Left kidney (tissue), 2 donors: ENCODE measurements around the gene NCK2. TPM values are rescaled to one million over a fixed set of nuclear protein-coding genes. Genes with fewer than 3 reads are reported as not detected.

ENCODE experiments used
- DNase-seq: peaks from one replicate; pipeline ENCODE4 v3.0.0-alpha.2; 2013
- polyA plus RNA-seq: library from polyadenylated mRNA; unstranded; fragments of 120-200 nt; gene quantifications from one replicate; pipeline ENCODE4 v1.2.1, GENCODE V29; 2013; ENCODE audit not compliant: insufficient read length

NCK2 gene
- polyA plus RNA-seq, 1 donor, result 57.7 TPM

DNA sequence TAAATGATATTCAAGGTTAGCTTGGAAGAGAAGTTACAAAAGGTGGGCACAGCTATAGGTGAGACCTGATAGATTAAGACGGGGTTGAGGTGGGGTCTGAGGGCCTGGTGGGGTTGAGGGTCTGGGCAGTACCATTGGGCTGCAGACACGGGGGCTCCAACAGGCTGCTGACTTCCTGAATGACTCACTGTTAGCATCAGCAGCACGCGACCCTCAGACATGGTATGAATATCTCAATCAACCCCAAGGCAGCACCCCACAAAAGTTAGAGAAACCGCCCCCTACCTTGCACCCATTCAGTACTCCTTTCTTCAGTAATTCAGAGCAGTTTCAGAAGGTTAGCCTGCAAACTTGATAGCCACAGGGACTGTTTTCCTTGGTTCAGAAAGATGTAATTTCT, 10.8 kb upstream of the NCK2 start:
- DNase-seq, result no peak

DNA sequence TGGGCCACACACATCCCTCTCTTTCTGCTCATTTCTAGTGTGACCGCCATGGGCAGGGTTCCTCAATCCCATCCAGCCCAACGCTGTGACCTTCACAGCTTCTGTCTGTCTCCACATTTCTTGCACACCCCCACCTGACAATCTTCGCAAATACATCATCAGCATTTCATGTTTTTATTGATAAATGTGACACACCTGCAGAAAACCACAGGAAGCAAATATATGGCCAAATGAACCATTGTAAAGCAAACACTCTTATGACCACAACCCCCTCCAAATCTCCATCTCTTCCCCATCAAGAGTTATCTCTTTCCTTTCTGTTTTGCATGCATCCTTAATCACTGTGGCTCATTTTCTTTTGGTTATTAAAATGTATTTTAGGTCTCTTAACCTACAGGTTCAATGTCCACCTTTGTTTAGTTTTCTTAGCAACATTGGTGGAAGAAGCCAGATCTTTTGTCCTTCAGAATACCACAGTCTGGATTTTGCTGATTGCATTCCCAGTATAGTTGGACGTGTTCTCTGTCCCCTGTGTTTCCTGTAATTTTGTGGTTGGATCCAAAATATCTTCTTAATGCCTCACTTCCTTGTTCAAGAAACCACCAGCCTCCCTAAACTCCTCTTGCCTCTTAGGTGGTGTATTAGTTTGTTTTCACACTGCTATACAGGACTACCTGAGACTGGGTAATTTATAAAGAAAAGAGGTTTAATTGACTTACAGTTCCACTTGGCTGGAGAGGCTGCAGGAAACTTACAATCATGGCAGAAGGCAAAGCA, 9.8 kb upstream of the NCK2 start:
- no peak for DNase-seq

DNA sequence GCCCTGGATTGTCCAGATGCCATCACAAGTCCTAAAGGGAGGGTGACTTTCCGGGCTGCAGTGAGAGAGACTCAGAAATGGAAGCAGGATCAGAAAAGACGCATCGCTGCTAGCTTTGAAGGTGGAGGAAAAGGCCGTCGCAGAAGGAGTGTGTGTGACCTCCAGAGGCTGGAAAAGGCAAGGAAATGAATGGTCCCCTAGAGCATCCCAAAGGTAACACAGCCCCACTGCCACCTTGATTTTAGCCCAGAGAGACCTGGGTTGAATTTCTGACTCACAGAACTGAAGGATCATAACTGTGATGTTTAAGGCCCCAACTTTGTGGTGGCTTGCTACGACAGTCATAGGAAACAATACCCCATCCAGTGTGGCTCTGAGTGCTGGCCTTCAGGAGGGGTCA, 8.6 kb upstream of the NCK2 start:
- no peak for DNase-seq

DNA sequence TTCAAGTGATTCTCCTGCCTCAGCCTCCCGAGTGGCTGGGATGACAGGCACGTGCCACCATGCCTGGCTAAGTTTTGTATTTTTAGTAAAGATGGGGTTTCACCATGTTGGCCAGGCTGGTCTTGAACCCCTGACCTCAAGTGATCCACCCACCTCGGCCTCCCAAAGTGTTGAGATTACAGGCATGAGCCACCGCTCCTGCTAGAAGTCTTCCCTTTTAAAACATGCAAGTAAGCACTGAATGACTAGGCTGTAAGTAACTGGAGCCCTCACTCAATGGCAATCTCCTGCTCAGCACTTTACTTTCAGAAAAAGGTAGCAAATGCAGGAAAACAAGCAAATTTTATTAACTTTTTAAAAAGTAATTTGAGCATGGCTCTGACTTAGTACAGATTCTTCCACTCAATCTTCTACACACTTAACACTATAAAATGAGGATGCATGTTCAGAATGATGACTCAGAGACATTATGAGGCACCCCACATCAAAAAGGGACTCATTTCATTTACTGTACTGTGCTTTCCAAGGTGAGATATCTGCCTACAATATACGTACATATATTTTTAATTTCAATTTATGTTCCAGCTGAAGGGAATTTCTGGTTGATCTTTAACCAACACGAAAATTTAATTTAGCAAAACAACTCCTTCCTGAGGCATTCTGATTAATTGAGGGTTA, 6.6 kb upstream of the NCK2 start:
- DNase-seq, result no peak

DNA sequence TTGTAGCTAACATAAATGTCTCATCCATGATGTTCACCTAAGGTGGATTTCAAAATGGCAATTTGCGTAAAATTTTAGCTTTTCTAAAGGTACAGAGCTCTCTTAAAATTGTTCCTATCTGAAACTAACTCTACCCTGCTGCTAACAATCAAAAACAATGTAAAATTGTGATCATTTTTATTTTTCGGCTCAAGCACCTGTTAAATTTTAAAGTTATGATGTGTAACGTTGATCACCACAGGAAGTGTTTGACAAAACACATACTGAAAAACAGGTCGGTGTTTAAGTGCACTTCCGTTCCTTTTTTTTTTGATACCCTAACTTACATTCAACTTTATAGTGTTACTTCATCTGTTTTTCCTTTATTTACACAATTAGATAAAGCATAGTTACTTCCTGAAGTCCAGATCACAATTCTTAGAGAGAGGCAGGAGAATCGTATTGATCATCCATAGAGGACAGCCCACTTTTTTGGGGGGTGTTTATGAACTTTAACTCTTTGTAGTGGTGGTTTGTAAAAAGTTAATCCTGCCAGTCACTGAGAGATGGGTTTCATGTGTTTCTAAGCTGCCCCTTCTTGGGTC, 6.0 kb upstream of the NCK2 start:
- no peak for DNase-seq

DNA sequence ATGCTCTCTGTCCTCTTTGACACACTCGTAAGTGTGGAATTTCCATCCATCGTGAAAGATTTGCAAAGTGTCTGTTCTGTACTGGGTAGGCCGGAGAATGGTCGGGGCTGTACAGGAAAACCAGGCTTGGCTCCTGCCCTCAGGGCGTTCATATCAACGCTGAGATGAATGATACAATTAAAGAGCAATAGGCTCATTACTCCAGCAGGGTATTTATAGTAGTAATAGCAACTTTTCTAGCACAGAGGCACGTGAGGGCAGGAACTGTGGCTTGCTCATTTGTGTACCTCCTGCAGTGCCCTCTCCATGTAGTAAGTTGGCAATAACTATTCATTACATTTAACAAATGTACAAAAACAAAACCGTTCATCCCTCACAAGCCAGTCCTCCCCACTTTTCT, 5.3 kb upstream of the NCK2 start:
- DNase-seq, result no peak

DNA sequence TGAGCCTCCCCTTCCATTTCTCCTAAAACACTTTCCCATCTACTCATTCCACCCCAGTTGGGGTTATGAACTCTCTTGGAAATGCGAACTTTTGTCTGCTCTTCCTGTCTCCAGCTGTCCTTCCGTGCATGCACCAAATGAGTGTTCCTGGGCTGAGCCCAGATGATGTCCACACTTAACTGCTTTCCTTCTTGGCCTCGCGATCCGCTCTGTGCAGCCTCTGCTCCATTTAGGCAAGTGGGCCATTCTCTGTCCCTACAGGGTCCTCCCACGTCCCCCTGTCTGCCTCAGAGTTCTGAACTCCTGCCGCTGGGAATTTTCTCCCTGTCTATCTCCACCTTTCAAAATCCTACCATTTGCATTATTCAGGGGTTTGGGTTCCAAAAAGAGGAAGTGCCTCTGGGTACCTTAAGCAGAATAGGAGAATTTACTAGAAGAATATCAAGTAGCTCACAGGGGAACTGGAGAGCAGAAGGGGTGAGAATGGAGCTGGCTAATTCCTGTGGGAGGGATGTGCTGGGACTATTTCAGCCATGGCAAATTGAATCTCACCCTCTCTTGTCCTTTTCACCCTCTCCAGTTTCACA, 4.7 kb upstream of the NCK2 start:
- DNase-seq, result no peak

DNA sequence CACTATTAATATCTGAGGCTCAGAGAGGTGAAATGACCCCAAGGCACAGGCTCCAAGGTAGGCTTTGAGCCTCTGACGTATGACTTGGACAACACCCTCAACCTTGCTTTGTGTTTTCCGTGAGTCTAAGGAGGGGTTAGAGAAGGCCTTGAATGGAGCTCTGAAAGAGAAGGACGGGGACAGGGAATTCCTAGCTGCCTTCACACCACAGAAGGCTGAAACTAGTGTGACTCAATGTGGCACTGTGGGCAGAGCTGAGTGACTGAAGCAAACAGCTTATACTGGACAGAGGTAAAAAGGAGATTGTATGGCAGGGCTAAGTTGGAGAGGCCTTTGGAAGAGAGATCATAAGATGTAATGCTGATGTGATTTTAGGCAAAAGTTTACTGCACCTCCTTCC, 3.5 kb upstream of the NCK2 start:
- DNase-seq, result no peak

DNA sequence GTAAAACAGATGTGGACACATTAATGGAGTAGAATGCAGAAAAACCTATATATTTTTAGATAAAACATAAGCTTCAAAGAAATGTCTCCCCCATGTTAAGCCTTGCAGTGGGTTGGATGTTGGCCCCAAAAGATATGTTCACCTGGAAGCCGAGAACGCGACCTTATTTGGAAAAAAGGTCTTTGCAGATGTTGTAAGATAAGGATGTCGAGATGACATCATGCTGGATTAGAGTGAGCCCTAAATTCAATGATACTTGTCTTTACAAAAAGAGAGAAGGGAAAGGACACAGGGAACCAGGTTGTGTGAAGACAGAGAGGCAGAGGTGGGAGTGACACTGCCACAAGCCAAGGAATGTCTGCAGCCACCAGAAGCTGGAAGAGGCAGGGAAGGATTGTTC, 3.1 kb upstream of the NCK2 start:
- no peak for DNase-seq

DNA sequence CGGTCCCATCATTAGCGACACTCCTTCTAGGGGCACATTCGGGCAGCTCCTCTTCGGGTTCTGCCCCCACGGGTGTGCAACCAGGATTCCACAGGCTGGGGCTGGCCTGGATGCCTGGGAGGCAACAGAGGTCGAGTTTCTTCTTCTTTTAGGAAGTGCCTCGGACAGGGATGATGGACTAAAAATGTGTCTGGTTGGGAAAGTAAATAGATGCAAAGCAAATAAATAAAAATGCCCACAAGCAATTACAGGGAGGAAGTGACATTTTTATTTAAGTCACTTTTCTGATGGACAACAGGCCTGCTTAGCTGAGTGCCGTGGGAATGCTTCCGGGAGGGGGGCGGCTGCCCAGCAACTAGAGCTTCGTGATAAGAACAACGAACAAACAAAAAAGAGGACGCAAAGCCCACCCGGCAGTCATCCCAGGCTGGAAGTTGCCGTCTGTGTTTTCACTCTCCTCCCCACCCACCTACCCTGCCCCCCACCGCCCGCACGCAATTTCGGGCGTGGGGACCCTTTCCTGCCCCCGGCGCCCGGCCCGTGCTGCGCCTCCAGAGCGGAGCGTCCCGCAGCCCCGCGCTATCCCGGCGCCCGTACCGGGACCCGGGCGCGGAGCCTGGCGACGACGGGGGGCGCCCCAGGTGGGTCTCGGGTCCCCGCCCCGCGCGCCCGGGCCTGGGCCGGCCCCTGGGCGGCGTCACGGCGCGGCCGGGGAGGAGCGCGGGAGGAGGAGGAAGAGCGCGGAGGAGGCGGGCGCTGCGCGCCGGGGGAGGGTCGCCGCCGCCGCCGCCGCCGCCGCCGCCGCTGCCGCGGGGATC, 412 bp upstream of the NCK2 start:
- peak; percentile 77 for DNase-seq

DNA sequence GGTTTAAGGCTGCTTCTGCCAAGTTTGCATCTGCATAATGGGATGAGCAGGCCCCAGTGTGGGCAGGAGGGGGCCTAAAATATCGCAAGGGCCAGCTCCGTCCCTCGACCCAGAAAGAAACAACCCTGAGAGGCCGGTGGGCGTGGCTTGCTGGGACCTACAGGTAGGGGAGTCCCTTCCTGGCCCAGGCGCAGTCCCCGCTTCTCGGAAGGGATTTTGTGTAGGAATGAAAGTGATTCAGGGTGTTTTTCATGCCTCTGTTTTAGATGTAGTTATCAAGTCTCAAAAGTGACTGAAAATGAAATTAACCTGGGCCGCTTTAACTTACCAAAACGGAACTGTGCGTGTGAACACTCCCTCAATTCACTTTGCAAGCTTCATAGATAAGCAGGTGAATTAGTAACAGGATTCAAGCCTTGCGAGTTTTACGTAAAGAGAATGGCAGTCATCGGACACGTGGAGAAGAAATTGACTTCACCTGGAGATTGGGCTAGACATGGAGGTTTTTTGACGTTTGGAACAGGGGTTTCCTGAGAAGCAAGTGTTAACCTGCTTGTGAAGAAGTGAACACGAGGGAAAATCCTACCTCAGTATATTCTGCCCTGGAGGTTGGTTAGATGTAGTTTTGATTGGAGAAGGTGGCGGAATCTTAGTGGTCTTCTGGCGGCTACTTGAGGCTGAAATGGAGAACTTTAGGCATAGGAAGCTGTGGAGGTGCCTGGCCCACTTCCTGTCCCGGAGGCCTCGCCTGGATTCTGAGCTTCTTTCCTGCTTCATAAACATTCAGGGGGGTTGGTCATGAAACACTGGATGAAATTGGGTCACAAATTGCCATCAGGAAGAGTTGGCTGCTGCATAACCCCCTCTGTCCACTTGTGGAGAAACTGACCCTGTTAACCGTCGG, 1.7 kb downstream of the NCK2 start:
- DNase-seq, result no peak

DNA sequence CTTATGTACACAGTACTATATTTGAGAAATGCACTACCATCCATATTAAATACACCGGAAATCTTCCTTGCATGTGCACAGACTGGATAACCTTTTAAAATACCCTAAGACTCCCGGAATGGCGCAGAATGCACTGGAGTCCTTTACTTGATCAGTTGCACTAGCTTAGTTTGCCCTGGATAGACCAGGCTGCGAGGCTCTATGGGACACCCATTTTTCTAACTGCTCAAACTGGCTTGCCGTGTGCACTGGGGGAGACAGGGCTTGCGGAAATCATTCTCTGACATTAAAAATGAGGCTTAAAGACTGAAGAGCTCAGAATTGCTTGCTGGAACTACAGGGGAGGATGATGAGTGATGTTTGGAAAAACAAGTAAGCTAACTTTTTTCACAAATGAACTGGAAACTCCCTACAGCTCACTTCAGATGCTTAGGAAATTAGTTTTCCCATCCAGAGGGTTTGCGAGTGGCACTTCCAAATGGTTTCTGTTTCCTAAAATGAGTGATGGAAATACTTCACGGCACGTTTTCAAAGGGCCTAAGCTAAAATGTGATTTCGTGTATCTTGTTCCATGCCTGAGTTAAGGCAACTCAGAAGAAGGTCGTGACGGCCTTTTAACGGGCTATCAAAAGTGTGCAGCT, 2.7 kb downstream of the NCK2 start:
- DNase-seq, result no peak

DNA sequence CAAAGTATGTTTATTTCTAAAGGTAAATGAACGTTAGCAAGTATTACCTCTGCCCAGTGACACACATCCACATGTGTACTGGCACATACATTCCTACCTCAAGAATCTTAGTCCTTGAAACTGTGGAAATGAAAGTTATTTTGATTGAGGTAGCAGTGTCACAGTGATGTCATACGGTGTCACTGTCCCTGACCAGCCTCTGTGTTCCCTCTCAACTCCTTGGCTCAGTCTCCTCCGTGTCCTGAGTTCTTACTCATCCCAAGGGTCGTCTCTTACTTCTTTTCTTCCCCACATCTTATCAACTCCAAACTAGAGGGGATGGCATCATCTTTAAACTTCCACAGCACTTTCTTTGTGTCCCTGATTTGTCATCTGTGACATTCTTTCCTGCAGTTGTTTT, 3.3 kb downstream of the NCK2 start:
- no peak for DNase-seq

DNA sequence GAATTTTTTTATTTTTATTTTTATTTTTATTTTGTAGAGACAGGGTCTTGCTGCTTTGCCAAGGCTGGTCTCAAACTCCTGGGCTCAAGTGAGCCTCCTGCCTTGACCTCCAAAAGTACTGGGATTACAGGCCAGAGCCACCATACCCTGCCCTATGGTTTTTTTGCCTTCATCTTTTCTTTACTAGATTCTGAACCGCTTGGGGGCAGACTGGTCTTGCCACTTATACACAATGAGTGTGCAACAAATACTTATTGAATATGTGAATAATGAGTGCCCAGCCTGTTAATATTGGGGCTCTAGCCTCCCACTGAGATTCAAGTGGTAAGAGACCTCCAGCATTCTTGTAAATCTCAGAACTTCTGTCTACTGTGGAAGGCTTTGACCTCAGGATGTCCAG, 3.9 kb downstream of the NCK2 start:
- no peak for DNase-seq

DNA sequence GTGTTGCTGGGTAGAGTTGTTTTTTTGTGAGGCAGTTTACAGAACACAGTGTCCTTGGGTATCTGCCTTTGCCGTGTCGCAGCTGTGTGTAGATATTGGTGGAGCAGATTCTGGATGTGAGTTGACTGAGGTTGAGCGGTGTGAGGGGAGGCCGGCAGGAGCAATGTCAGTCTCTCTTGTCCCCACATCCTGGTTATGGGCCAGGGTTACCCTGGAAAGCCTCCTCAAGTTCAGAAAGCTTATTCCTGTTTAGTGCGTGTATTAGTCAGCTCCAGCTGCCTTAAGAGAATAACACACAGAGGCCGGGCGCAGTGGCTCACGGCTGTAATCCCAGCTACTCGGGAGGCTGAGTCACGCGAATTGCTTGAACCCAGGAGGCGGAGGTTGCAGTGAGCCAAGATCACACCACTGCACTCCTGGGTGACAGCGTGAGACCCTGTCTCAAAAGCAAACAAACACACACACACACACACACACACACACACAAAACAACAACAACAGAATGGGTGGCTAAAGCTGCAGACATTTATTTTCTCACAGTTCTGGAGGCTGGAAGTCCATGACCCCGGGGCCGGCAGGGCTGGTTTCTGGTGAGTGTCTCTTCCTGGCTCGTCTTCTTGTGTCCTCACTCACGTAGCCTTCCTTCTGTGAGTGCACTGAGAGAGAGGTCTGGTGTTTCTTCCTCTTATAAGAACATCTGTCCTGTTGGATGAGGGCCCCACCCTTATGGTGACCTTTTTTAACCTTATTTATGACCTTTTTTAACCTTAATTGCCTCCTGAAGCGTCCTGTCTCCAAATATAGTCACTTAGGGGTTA, 5.1 kb downstream of the NCK2 start:
- DNase-seq, result no peak

DNA sequence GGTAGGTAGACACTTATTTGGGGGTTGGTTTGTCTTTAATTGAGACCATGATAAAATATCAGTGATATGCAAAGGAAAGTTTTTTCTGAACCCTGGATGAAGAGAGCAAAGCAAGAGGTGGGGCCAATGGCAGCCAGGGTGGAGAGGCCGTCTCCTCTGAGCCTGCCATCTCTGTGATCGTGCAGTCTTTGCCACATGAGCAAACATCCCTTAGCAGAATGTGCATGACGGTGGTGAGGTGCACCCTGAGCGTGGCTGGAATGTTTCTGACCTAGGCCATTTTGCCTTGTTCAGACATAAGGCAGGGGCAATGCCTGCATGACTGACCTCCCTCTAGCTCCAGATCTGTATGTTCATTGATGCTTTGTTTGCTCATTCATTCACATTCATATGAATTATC, 6.0 kb downstream of the NCK2 start:
- DNase-seq, result no peak

DNA sequence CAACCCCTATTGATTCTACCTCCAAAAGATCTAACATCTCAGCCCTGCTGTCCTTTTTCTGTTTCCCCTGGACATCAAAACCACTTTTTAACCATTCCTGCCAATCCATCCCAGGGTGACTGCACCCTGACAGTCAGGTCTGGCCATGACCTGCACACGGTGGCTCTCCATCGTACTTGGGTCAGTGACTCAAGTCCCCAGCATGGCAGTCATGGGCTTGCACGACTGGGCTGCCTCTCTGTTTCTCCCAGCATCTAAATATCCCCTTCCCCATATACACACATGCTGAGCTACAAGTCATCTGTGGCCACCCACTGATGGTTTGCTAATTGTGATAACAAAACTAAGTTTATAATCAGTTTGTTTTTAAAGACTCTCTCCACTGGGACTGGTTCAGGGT, 6.6 kb downstream of the NCK2 start:
- no peak for DNase-seq

DNA sequence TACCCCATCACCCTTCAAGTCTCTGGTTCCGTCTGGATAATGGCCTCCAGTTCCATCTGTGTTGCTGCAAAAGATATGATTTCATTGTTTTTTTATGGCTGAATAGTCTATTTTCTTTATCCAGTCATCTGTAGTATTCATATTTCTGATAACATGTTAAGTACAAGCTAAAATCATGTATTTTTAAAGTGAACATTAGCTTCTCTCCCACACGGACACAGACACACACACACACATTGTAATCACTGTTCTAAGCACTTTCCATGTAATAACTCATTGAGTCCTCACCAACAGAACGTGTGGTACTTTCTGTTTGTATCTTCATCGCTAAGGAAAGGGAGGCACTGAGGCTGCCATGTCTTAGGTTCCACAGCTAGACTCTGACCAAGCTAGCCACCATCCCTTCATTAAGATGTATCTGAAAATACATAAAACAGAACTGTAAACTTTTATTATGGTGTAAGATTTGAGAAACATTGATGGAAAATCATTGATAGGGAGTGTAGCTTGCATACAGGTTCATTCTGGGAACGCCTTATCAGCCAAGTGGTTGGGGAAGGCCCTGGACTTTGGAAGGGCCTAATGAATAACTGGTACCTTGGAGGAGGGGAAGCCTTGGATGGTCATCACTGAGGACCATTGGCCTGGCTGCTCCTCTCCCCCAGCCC, 8.1 kb downstream of the NCK2 start:
- no peak for DNase-seq

DNA sequence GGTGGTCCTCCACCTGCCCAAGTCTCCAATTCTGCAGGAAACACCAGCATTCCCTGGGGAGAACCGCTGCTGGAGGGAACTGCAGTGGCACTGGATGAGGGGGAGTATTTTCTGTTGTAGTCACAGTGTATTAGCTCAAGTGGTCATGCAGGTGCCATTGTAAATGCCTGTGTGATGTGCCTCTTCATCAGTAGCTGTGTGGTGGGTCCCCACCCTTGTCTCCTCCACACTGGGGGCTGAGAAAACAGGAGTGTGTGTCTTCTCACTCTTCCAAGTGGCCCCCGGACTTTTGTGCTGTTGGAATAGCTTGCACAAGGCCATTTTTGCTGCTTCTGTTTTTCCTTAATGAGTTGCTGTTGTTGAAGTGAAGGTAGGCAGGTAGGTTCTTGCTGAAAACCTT, 8.7 kb downstream of the NCK2 start:
- no peak for DNase-seq
